ENCODE data around the gene ACTL7A.

DNA sequence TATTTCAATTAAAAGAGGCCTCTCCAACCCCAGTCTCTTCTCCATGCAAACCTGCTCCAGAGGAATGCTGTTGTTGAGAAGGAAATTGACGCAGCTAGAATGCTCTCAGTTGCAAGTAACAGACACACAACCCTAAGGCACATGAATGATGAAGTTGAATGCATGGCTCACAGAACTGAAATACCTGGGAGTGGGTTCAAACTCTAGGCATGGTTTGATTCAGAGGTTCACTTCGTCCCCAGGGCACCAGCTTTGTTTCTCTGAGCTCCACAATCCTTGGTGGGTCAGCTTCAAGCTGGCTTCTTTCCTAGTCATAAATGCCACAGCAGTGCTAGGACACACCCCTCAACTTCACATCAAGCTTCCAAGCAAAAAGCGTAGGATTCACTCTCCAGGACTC, 10.9 kb upstream of the ACTL7A start:
- TF ChIP-seq CHD2 (IDR thresholded peaks at IDR 0.05; ENCODE audit: low read length, partially characterized antibody) (no peak), ZC3H11A (IDR thresholded peaks at IDR 0.05) (no peak), ZNF302 (CRISPR knock-in tag; IDR thresholded peaks at IDR 0.05) (no peak), SMC3 (IDR thresholded peaks at IDR 0.05) (no peak), PHF8 (IDR thresholded peaks at IDR 0.05; ENCODE audit: borderline replicate concordance, low read depth) (no peak), CEBPB (IDR thresholded peaks at IDR 0.05) (no peak), ZFP36 (IDR thresholded peaks at IDR 0.05; ENCODE audit: borderline replicate concordance, partially characterized antibody) (no peak), RAD21 (conservative IDR thresholded peaks at IDR 0.05 in 1 of 2, IDR thresholded peaks at IDR 0.05 in 1 of 2) (no peak)
- TF ChIP-seq, protein P1, sequence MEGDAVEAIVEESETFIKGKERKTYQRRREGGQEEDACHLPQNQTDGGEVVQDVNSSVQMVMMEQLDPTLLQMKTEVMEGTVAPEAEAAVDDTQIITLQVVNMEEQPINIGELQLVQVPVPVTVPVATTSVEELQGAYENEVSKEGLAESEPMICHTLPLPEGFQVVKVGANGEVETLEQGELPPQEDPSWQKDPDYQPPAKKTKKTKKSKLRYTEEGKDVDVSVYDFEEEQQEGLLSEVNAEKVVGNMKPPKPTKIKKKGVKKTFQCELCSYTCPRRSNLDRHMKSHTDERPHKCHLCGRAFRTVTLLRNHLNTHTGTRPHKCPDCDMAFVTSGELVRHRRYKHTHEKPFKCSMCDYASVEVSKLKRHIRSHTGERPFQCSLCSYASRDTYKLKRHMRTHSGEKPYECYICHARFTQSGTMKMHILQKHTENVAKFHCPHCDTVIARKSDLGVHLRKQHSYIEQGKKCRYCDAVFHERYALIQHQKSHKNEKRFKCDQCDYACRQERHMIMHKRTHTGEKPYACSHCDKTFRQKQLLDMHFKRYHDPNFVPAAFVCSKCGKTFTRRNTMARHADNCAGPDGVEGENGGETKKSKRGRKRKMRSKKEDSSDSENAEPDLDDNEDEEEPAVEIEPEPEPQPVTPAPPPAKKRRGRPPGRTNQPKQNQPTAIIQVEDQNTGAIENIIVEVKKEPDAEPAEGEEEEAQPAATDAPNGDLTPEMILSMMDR (IDR thresholded peaks at IDR 0.05), result no peak
- TF ChIP-seq, protein P2, sequence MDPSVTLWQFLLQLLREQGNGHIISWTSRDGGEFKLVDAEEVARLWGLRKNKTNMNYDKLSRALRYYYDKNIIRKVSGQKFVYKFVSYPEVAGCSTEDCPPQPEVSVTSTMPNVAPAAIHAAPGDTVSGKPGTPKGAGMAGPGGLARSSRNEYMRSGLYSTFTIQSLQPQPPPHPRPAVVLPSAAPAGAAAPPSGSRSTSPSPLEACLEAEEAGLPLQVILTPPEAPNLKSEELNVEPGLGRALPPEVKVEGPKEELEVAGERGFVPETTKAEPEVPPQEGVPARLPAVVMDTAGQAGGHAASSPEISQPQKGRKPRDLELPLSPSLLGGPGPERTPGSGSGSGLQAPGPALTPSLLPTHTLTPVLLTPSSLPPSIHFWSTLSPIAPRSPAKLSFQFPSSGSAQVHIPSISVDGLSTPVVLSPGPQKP (IDR thresholded peaks at IDR 0.05; ENCODE audit: low read depth, low read length), result no peak

All from A549 (cell line).